Gastroesophageal sphincter (tissue), 4 donors: ENCODE data around the gene SIPA1L2. TPM values are rescaled to one million over a fixed set of nuclear protein-coding genes. Genes with fewer than 3 reads are reported as not detected.
"Not testable (repeated sequence)": the region's sequence is repeated elsewhere in the genome, so short reads cannot be mapped to it uniquely, and the experiment has no call there.

Experiments used
- ATAC-seq: fragments of 150-250 bp; one replicate; pipeline ENCODE4 v1.9.1; 2016; ENCODE audit warnings: mild to moderate bottlenecking, moderate library complexity
- H3K27ac ChIP-seq, 4 donors: fragments of 200-600 bp; sonication (generic) in 3 of 4; 1 replicate in 3 of 4; 2 replicates in 1 of 4; pipeline ENCODE4 v1.5.1; 2016 to 2019
- H3K27me3 ChIP-seq: fragments of 200-600 bp; sonication (generic); one replicate; pipeline ENCODE4 v1.5.1; 2019
- H3K36me3 ChIP-seq, 2 donors: fragments of 200-600 bp; sonication (generic); one replicate each; pipeline ENCODE4 v1.5.1; 2019; ENCODE audit warnings: control low read depth in 1 of 2
- H3K4me1 ChIP-seq, 3 donors: fragments of 200-600 bp; sonication (generic); 1 replicate in 2 of 3; 2 replicates in 1 of 3; pipeline ENCODE4 v1.5.1; 2016 to 2019; ENCODE audit warnings: control low read depth in 2 of 3
- H3K4me3 ChIP-seq, 2 donors: fragments of 200-600 bp; sonication (generic); one replicate each; pipeline ENCODE4 v1.5.1; 2019; ENCODE audit warnings: mild to moderate bottlenecking in 1 of 2, moderate library complexity in 1 of 2
- H3K9me3 ChIP-seq, 3 donors: fragments of 200-600 bp; sonication (generic); one replicate each; pipeline ENCODE4 v1.5.1; 2017 to 2019; ENCODE audit warnings: control low read depth in 2 of 3
- EP300 ChIP-seq: sonication (generic); formaldehyde crosslinking; IDR thresholded peaks from one replicate; pipeline ENCODE4 v1.6.1; 2017; ENCODE audit warnings: antibody characterized with exemption, mild to moderate bottlenecking
- POLR2A ChIP-seq, 2 donors: fragments of 450-650 bp; IDR thresholded peaks; one replicate each; pipeline ENCODE4 v1.6.1; 2017; ENCODE audit warnings: antibody characterized with exemption in 2 of 2, mild to moderate bottlenecking in 2 of 2, moderate library complexity in 1 of 2
- POLR2AphosphoS5 ChIP-seq: sonication (generic); formaldehyde crosslinking; IDR thresholded peaks from one replicate; pipeline ENCODE4 v1.6.1; 2017; ENCODE audit warnings: antibody characterized with exemption
- WGBS, 2 donors: methylation state at CpG; one replicate each; pipeline ENCODE4 v1.1.5; 2018; ENCODE audit warnings: low coverage in 1 of 2; 5-methylcytosine and 5-hydroxymethylcytosine counted together
- total RNA-seq, 4 donors: library from RNA; depleted of rRNA; stranded (reverse); fragments of >200 nt; gene quantifications; one replicate each; pipeline ENCODE4 v1.1.0, GENCODE V29; 2016
- TF ChIP-seq, protein P1 (sequence below), 4 experiments: fragments of 200-600 bp in 2 of 4; fragments of 450-650 bp in 2 of 4; sonication (generic) in 1 of 4; IDR thresholded peaks; one replicate each; pipeline ENCODE4 v1.5.1; 2017 to 2019; ENCODE audit warnings: antibody characterized with exemption in 4 of 4, mild to moderate bottlenecking in 2 of 4, moderate library complexity in 2 of 4

SIPA1L2 gene
- total RNA-seq, 4 donors from 2014 or later = 29.5 to 65.2 (median 32.6) TPM

DNA sequence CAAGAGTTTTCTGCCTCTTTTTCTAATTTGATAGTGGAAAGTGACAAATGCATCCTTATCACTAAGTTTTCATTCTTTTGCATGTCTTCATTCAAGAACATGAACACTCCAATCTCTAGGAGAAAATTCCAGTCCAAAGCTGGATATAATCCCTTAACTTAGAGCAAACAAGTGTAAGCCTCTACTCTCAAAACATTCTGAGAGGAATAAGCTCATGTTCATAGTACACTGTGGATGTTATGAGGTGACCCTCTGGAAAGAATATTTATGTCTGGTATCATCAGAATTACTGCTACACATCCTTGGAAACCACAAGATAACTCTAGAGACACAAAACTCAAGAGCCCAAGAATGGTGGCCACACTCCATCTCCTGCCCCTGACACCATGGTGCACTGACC is 15.1 kb downstream of the SIPA1L2 start:
- Histone ChIP-seq H3K27me3 (no peaks in the 10 kb centered on the region), H3K4me3 (no peak overlapping the region), H3K36me3 (no peaks in the 10 kb centered on the region), H3K9me3 (no peaks in the 10 kb centered on the region), H3K4me1 (peaks cover 4 to 43% (median 7%) of the 10 kb centered on the region in 3 donors), H3K27ac (no peak overlapping the region)
- no peak for TF ChIP-seq POLR2AphosphoS5
- no peak for TF ChIP-seq POLR2A (IDR thresholded peaks at IDR 0.05)
- TF ChIP-seq, protein P1, sequence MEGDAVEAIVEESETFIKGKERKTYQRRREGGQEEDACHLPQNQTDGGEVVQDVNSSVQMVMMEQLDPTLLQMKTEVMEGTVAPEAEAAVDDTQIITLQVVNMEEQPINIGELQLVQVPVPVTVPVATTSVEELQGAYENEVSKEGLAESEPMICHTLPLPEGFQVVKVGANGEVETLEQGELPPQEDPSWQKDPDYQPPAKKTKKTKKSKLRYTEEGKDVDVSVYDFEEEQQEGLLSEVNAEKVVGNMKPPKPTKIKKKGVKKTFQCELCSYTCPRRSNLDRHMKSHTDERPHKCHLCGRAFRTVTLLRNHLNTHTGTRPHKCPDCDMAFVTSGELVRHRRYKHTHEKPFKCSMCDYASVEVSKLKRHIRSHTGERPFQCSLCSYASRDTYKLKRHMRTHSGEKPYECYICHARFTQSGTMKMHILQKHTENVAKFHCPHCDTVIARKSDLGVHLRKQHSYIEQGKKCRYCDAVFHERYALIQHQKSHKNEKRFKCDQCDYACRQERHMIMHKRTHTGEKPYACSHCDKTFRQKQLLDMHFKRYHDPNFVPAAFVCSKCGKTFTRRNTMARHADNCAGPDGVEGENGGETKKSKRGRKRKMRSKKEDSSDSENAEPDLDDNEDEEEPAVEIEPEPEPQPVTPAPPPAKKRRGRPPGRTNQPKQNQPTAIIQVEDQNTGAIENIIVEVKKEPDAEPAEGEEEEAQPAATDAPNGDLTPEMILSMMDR (IDR thresholded peaks at IDR 0.05) = no peak
- no peak for TF ChIP-seq EP300
- ATAC-seq = no peak

DNA sequence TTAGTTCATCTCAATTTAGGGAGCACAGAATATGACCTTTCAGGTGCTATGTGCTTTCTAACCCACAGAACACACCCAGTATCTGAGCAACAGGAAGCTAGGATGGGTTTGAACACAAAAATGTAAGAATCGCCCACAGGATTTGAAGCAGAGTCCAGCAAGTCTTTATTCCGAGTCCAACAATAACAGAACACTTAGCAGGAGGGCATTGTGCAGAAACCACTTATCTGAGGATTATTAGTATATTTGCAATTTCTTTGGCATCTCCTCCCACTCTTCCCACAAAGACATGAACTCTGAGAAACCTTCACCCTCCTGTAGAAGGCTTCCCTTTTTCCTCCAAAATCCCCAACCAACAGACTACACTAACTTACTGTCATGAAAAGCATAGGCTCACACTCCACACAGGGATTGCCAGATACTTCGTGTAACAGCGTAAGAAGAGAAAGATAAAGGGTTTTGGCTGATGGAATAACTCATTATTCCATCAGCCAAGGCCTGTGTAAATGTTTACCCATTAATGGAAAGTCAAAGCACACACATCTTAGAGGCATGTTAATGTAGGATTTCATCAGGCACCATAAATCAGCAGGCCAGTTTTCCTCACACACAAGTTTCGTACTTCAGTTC is 16.1 kb downstream of the SIPA1L2 start:
- no peak overlapping the region for H3K4me3 ChIP-seq
- WGBS, 2 donors = 10 to 13% methylated on average over 5 of the region's 5 CpGs
- peaks cover 4 to 36% (median 4%) of the 10 kb centered on the region in 3 donors for H3K4me1 ChIP-seq
- H3K9me3 ChIP-seq = no peaks in the 10 kb centered on the region
- peak overlapping the region in 1 of 4 donors; percentile 26 for H3K27ac ChIP-seq
- no peaks in the 10 kb centered on the region for H3K36me3 ChIP-seq
- H3K27me3 ChIP-seq = no peaks in the 10 kb centered on the region
- peak; percentile 81 for TF ChIP-seq POLR2AphosphoS5
- TF ChIP-seq, protein P1 (IDR thresholded peaks at IDR 0.05) = no peak
- ATAC-seq = no peak

DNA sequence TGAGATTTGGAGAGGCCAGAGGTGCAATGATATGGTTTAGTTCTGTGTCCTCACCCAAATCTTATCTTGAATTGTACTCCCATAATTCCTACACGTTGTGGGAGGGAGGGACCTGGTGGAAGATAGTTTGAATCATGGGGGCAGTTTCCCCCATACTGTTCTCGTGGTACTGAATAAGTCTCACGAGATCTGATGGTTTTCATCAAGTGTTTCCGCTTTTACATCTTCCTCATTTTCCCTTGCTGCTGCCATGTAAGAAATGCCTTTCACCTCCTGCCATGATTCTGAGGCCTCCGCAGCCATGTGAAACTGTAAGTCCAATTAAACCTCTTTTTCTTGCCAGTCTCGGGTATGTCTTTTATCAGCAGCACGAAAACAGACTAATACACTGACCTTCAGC is 17.1 kb downstream of the SIPA1L2 start:
- not testable (repeated sequence) for H3K27me3 ChIP-seq, H3K36me3 ChIP-seq, ATAC-seq, H3K9me3 ChIP-seq, H3K4me3 ChIP-seq, H3K27ac ChIP-seq
- 93 to 94% methylated on average over 5 to 7 of the region's 7 CpGs for WGBS, 2 donors
- peaks cover 4 to 36% (median 4%) of the 10 kb centered on the region in 3 donors for H3K4me1 ChIP-seq

DNA sequence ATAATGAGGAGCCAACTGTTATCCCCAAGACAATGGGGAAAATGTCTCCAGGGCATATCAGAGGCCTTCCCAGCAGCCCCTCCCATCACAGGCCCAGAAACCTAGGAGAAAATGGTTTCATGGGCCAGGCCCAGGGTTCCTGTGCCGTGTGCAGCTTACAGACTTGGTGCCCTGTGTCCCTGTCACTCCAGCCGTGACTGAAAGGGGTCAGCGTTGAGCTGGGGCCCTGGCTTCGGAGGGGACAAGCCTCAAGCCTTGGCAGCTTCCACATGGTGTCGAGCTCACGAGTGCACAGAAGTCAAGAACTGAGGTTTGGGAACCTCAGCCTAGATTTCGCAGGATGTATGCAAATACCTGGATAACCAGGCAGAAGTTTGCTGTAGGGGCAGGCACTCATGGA is 18.1 kb downstream of the SIPA1L2 start:
- TF ChIP-seq, protein P1 (IDR thresholded peaks at IDR 0.05) = no peak
- TF ChIP-seq POLR2A (IDR thresholded peaks at IDR 0.05) (no peak), EP300 (no peak), POLR2AphosphoS5 (no peak)
- Histone ChIP-seq H3K9me3 (no peaks in the 10 kb centered on the region), H3K36me3 (no peaks in the 10 kb centered on the region), H3K4me1 (peaks cover 4 to 32% (median 4%) of the 10 kb centered on the region in 3 donors), H3K4me3 (no peak overlapping the region), H3K27me3 (no peaks in the 10 kb centered on the region), H3K27ac (no peak overlapping the region)
- no peak for ATAC-seq
- 95 to 100% methylated on average over 1 to 6 of the region's 7 CpGs for WGBS, 2 donors

DNA sequence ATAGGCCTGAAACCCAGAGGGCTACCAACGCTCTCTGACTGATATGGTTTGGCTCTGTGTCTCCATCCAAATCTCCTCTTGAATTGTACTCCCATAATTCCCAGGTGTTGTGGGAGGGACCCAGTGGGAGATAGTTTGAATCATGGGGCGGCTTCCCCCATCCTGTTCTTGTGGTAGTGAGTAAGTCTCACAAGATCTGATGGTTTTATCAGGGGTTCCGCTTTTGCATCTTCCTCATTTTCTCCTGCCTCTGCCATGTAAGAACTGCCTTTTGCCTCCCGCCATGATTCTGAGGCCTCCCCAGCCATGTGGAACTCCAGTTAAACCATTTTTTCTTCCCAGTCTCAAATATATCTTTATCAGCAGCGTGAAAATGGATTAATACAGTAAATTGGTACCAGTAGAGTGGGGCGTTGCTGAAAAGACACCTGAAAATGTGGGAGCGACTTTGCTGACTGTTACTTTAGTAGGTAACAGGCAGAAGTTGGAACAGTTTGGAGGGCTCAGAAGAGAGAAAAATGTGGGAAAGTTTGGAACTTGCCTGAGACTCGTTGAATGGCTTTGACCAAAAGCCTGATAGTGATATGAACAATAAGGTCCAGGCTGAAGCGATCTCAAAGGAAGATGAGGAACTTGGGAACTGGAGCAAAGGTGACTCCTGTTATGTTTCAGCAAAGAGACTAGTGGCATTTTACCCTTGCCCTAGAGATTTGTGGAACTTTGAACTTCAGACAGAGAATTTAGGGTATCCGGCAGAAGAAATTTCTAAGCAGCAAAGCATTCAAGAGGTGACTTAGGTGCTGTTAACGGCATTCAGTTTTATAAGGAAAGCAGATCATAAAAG is 18.8 kb downstream of the SIPA1L2 start:
- not testable (repeated sequence) for H3K9me3 ChIP-seq, ATAC-seq
- WGBS, 2 donors = 73 to 78% methylated on average over 6 to 8 of the region's 11 CpGs

More for the DNA sequence above, 18.8 kb downstream of the SIPA1L2 start:
- not testable (repeated sequence) for H3K36me3 ChIP-seq, H3K27me3 ChIP-seq, H3K27ac ChIP-seq, H3K4me3 ChIP-seq
- H3K4me1 ChIP-seq = peaks cover 4 to 25% (median 4%) of the 10 kb centered on the region in 3 donors
